NT2/D1 (cell line): ENCODE results near the gene AIP.

ENCODE experiments used
- SUZ12 ChIP-seq: IDR thresholded peaks from 2 replicates; pipeline ENCODE4 v1.6.1; 2011; ENCODE audit not compliant: insufficient read length, insufficient read depth; ENCODE audit errors: extremely low read depth
- YY1 ChIP-seq: IDR thresholded peaks from 2 replicates; pipeline ENCODE4 v1.6.1; 2011; ENCODE audit not compliant: insufficient read length, insufficient read depth
- ZNF274 ChIP-seq: IDR thresholded peaks from 2 replicates; pipeline ENCODE4 v1.6.1; 2011; ENCODE audit warnings: mild to moderate bottlenecking, low read depth, low read length

- TF ChIP-seq ZNF274 (no peak), YY1 (no peak), SUZ12 (no peak)
Measured at GRCh38 chr11:67439321-67440228, 43.3 kb upstream of the AIP start.
